ENCODE measurements around the gene AHSA1. TPM values are rescaled to one million over a fixed set of nuclear protein-coding genes. Genes with fewer than 3 reads are reported as not detected.

AHSA1 gene
- total and polyA plus RNA-seq, 10 of the 15 experiments (the other 5 are each of a cell fraction or from before 2014, with no cell fraction given): 51.8 to 295 (median 201) TPM

GRCh38 chr14:77478029-77478428, 20.1 kb downstream of the AHSA1 start (continued):
- TF ChIP-seq BCLAF1 (IDR thresholded peaks at IDR 0.05) (no peak), RAD21 (IDR thresholded peaks at IDR 0.05; ENCODE audit: insufficient read depth, low read depth, low read length) (no peak), IKZF1 (conservative IDR thresholded peaks at IDR 0.05) (no peak), JUND (IDR thresholded peaks at IDR 0.05; ENCODE audit: low read depth, low read length) (no peak), CBX3 (IDR thresholded peaks at IDR 0.05; ENCODE audit: borderline replicate concordance, low read depth) (no peak), KAT2A (conservative IDR thresholded peaks at IDR 0.05; ENCODE audit: control insufficient read depth, low read depth, low read length) (no peak), RAD51 (IDR thresholded peaks at IDR 0.05) (no peak)

GRCh38 chr14:77478796-77479195, 20.9 kb downstream of the AHSA1 start:
- ATAC-seq (peak; percentile 99), DNase-seq (ENCODE audit: low read depth, low spot score) (peak; percentile 30), FAIRE-seq (peak; percentile 70)
- H3K9ac ChIP-seq (ENCODE audit: control insufficient read depth, insufficient read depth, low read length): no peak overlapping the region
- WGBS (ENCODE audit: insufficient coverage, insufficient replicate concordance, low lambda C conversion rate, missing lambda C conversion rate): 6% methylated on average over 1 of the region's 1 CpG
- H4K20me1 ChIP-seq (ENCODE audit: control insufficient read depth, insufficient read depth): no peaks in the 10 kb centered on the region
- H3K4me3 ChIP-seq: no peak overlapping the region
- no peaks in the 10 kb centered on the region for H3K36me3 ChIP-seq (ENCODE audit: control insufficient read depth in 2 of 2, insufficient read depth in 2 of 2, low read length in 1 of 2)
- POLR2A ChIA-PET: no interaction called here
- no peaks in the 10 kb centered on the region; a peak in 1 of 4 replicates for H3K27me3 ChIP-seq (replicated peaks in 1 of 2; ENCODE audit: control insufficient read depth in 2 of 2, insufficient read depth in 2 of 2, low read length in 1 of 2)
- RAD21 ChIA-PET (ENCODE audit: unreplicated experiment): interaction anchor here (2.0 kb wide), 1 partner anchor 20 kb away, joined by 12 read pairs; the partner anchor contains the start of gene AHSA1
- no peaks in the 10 kb centered on the region for H3K79me2 ChIP-seq (ENCODE audit: control insufficient read depth, insufficient read depth, low read length)
- no peak overlapping the region; the same call in 1 of the 2 replicates for H3K4me2 ChIP-seq (ENCODE audit: control insufficient read depth, insufficient read depth)
- SMC1A ChIA-PET (ENCODE audit: uncharacterized antibody, unreplicated experiment): interaction anchor here (0.6 to 1.4 kb wide), 4 partner anchors 19 to 81 kb away, joined by 3 to 5 read pairs (median 4); no protein-coding TSS in a partner anchor
- BruUV-seq (replicated peaks): no TSS peak
- CTCF ChIA-PET: interaction anchor here (0.9 to 9.3 kb wide), 5 partner anchors 9 to 74 kb away, joined by 3 to 40 read pairs (median 3); no protein-coding TSS in a partner anchor
- H3K27ac ChIP-seq (ENCODE audit: control insufficient read depth, insufficient read depth): no peak overlapping the region
- in situ Hi-C loops (cut with MboI): no loop called here
- peaks cover 8% of the 10 kb centered on the region for H3K4me1 ChIP-seq (ENCODE audit: control insufficient read depth, insufficient read depth, low read length)
- intact Hi-C loops (cut with micrococcal nuclease; ENCODE audit: unreplicated experiment): no loop called here
- H3K9me3 ChIP-seq (replicated peaks; ENCODE audit: control insufficient read depth, insufficient read depth, low read length): no peaks in the 10 kb centered on the region
- H2AFZ ChIP-seq (ENCODE audit: control insufficient read depth, low read depth, low read length): no peak overlapping the region
- TF ChIP-seq USF2 (IDR thresholded peaks at IDR 0.05; ENCODE audit: borderline replicate concordance, low read depth, low read length) (peak; percentile 25; the same call in 1 of the 2 replicates), CBFB (IDR thresholded peaks at IDR 0.05; ENCODE audit: low read depth) (no peak), RELB (IDR thresholded peaks at IDR 0.05; ENCODE audit: low read depth) (peak; percentile 56), E2F8 (IDR thresholded peaks at IDR 0.05; ENCODE audit: low read depth, partially characterized antibody) (no peak), IRF3 (IDR thresholded peaks at IDR 0.05) (no peak), MYC (IDR thresholded peaks at IDR 0.05; ENCODE audit: insufficient read depth, insufficient read length, insufficient replicate concordance, low read length, severe bottlenecking) (no peak)

Data from GM12878 (cell line).